ENCODE measurements around the gene TNP1. TPM values are rescaled to one million over a fixed set of nuclear protein-coding genes. Genes with fewer than 3 reads are reported as not detected.

TNP1 gene
- total RNA-seq, 4 donors from 2014 or later: not detected

GRCh38 chr2:216862628-216863398, 2.9 kb upstream of the TNP1 start:
- TF ChIP-seq POLR2A (IDR thresholded peaks at IDR 0.05) (no peak), EP300 (IDR thresholded peaks at IDR 0.05) (no peak), POLR2AphosphoS5 (IDR thresholded peaks at IDR 0.05) (no peak), CTCF (IDR thresholded peaks at IDR 0.05) (no peak)
- WGBS: 89% methylated on average over 8 of the region's 8 CpGs
- no peak overlapping the region for H3K4me3 ChIP-seq
- H3K27me3 ChIP-seq: no peaks in the 10 kb centered on the region
- H3K27ac ChIP-seq: no peak overlapping the region
- H3K9me3 ChIP-seq: no peaks in the 10 kb centered on the region
- peaks cover 2% of the 10 kb centered on the region for H3K4me1 ChIP-seq
- H3K36me3 ChIP-seq: no peaks in the 10 kb centered on the region
- DNase-seq (ENCODE audit: low spot score in 2 of 2): no peak

GRCh38 chr2:216860426-216861137, 718 bp upstream of the TNP1 start:
- no peak overlapping the region for H3K4me3 ChIP-seq
- 72% methylated on average over 2 of the region's 2 CpGs for WGBS
- H3K27ac ChIP-seq: no peak overlapping the region
- H3K9me3 ChIP-seq: no peaks in the 10 kb centered on the region
- no peaks in the 10 kb centered on the region for H3K36me3 ChIP-seq
- no peak for DNase-seq (ENCODE audit: low spot score in 2 of 2)
- no peaks in the 10 kb centered on the region for H3K27me3 ChIP-seq
- H3K4me1 ChIP-seq: no peaks in the 10 kb centered on the region
- TF ChIP-seq POLR2AphosphoS5 (IDR thresholded peaks at IDR 0.05) (no peak), EP300 (IDR thresholded peaks at IDR 0.05) (no peak)

GRCh38 chr2:216858312-216858711, 1.6 kb downstream of the TNP1 start:
- H3K4me3 ChIP-seq: no peak overlapping the region
- TF ChIP-seq EP300 (IDR thresholded peaks at IDR 0.05): no peak
- WGBS: 62% methylated on average over 3 of the region's 3 CpGs
- no peaks in the 10 kb centered on the region for H3K9me3 ChIP-seq
- H3K36me3 ChIP-seq: no peaks in the 10 kb centered on the region
- no peak overlapping the region for H3K27ac ChIP-seq
- H3K27me3 ChIP-seq: no peaks in the 10 kb centered on the region
- DNase-seq (ENCODE audit: low spot score in 2 of 2): no peak
- H3K4me1 ChIP-seq: peaks cover 2% of the 10 kb centered on the region

GRCh38 chr2:216857131-216857550, 2.7 kb downstream of the TNP1 start:
- no peak overlapping the region for H3K27ac ChIP-seq

GRCh38 chr2:216856406-216857065, 3.3 kb downstream of the TNP1 start:
- Histone ChIP-seq H3K4me1 (peaks cover 2% of the 10 kb centered on the region), H3K27ac (no peak overlapping the region), H3K9me3 (no peaks in the 10 kb centered on the region), H3K36me3 (no peaks in the 10 kb centered on the region), H3K4me3 (no peak overlapping the region), H3K27me3 (no peaks in the 10 kb centered on the region)
- no peak for DNase-seq (ENCODE audit: low spot score in 2 of 2)
- WGBS: 92% methylated on average over 5 of the region's 5 CpGs
- TF ChIP-seq CTCF (IDR thresholded peaks at IDR 0.05) (no peak), POLR2A (IDR thresholded peaks at IDR 0.05) (no peak), POLR2AphosphoS5 (IDR thresholded peaks at IDR 0.05) (no peak), EP300 (IDR thresholded peaks at IDR 0.05) (no peak)

More at GRCh38 chr2:216857131-216857550, 2.7 kb downstream of the TNP1 start:
- Histone ChIP-seq H3K4me3 (no peak overlapping the region), H3K36me3 (no peaks in the 10 kb centered on the region), H3K9me3 (no peaks in the 10 kb centered on the region), H3K27me3 (no peaks in the 10 kb centered on the region), H3K4me1 (peaks cover 2% of the 10 kb centered on the region)
- no peak for DNase-seq (ENCODE audit: low spot score in 2 of 2)
- WGBS: 84% methylated on average over 3 of the region's 3 CpGs
- TF ChIP-seq CTCF (IDR thresholded peaks at IDR 0.05) (no peak), EP300 (IDR thresholded peaks at IDR 0.05) (no peak), POLR2AphosphoS5 (IDR thresholded peaks at IDR 0.05) (no peak), POLR2A (IDR thresholded peaks at IDR 0.05) (no peak)

- TF ChIP-seq POLR2AphosphoS5 (IDR thresholded peaks at IDR 0.05) (no peak), CTCF (IDR thresholded peaks at IDR 0.05) (no peak), POLR2A (IDR thresholded peaks at IDR 0.05) (no peak), EP300 (IDR thresholded peaks at IDR 0.05) (no peak)
- DNase-seq (ENCODE audit: low spot score in 2 of 2): no peak
- no peak overlapping the region for H3K27ac ChIP-seq
- no peaks in the 10 kb centered on the region for H3K36me3 ChIP-seq
- no peaks in the 10 kb centered on the region for H3K9me3 ChIP-seq
- no peak overlapping the region for H3K4me3 ChIP-seq
- H3K4me1 ChIP-seq: peaks cover 4% of the 10 kb centered on the region
- no peaks in the 10 kb centered on the region for H3K27me3 ChIP-seq
- 71% methylated on average over 3 of the region's 3 CpGs for WGBS
Observed at GRCh38 chr2:216855605-216856004, 4.3 kb downstream of the TNP1 start.

Measured in suprapubic skin (tissue), 4 donors.